ENCODE data around the gene METAP2. TPM values are rescaled to one million over a fixed set of nuclear protein-coding genes. Genes with fewer than 3 reads are reported as not detected.

The METAP2 gene
- total and polyA plus RNA-seq, 2 donors (not counting 3 experiments of a cell fraction or from before 2014, with no cell fraction given) = 28.5 to 105 TPM

DNA sequence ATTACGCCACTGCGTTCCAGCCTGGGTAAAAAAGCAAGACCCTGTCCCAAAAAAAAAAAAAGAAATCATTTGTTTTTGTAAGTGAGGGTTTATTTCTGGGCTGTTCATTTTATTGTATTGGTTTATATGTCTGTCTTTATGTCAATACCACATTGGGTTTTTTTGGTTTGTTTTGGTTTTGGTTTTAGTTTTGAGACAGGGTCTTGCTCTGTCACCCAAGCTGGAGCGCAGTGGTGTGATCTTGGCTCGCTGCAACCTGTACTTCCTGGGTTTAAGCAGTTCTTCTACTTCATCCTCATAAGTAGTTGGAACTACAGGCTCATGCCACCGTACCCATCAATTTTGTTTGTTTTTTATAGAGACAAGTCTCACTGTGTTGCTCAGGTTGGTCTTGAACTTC is 25.0 kb downstream of the METAP2 start:
- peaks cover 3 to 28% of the 10 kb centered on the region in 2 experiments for H3K36me3 ChIP-seq (ENCODE audit: control insufficient read depth in 2 of 2, extremely low read depth in 1 of 2, insufficient read depth in 2 of 2, low read length in 2 of 2)
- no peak overlapping the region for H2AFZ ChIP-seq (ENCODE audit: low read depth, low read length)
- H3K9me3 ChIP-seq (replicated peaks; ENCODE audit: control insufficient read depth, insufficient read depth, low read length) = no peaks in the 10 kb centered on the region
- intact Hi-C loops (cut with micrococcal nuclease) = no loop called here
- POLR2A ChIA-PET = no interaction called here
- no peak overlapping the region for H3K4me3 ChIP-seq (replicated peaks in 1 of 3; ENCODE audit: insufficient read depth in 1 of 3, low read depth in 1 of 3, low read length in 3 of 3)
- dilution Hi-C loops (cut with MboI; ENCODE audit: extremely low pct_ligation_motif_present, low sequenced_read_pairs) = no loop called here
- H4K20me1 ChIP-seq (replicated peaks; ENCODE audit: control insufficient read depth, extremely low read depth, insufficient read depth, low read length) = no peaks in the 10 kb centered on the region
- peaks cover 18% of the 10 kb centered on the region for H3K79me2 ChIP-seq (ENCODE audit: control insufficient read depth, insufficient read depth, low read length)
- CTCF ChIA-PET = interaction anchor here (1.3 kb wide), 1 partner anchor 36 kb away, joined by 3 read pairs; no protein-coding TSS in a partner anchor
- no peaks in the 10 kb centered on the region for H3K4me1 ChIP-seq (ENCODE audit: control insufficient read depth, extremely low read depth, insufficient read depth, low read length)
- FAIRE-seq (no peak), DNase-seq (ENCODE audit: low read depth, low spot score) (no peak)
- H3K27me3 ChIP-seq (ENCODE audit: control insufficient read depth in 2 of 2, insufficient read depth in 2 of 2, low read length in 2 of 2) = no peaks in the 10 kb centered on the region
- BruUV-seq (replicated peaks) = no TSS peak
- H3K4me2 ChIP-seq (ENCODE audit: insufficient read depth, low read length) = no peak overlapping the region
- no peaks in the 10 kb centered on the region for H3K9me1 ChIP-seq (replicated peaks; ENCODE audit: control insufficient read depth, extremely low read depth, insufficient read depth, low read length)
- no peak overlapping the region for H3K27ac ChIP-seq (ENCODE audit: insufficient read depth, low read depth, low read length)
- TF ChIP-seq POLR2AphosphoS5 (IDR thresholded peaks at IDR 0.05; ENCODE audit: insufficient read depth, low read depth, low read length) (no peak), EZH2 (IDR thresholded peaks at IDR 0.05; ENCODE audit: borderline replicate concordance, low read depth, low read length, severe bottlenecking) (no peak), JUN (IDR thresholded peaks at IDR 0.05; ENCODE audit: borderline replicate concordance, insufficient read depth, insufficient read length, low read depth) (no peak), GATA2 (IDR thresholded peaks at IDR 0.05; ENCODE audit: insufficient read depth, insufficient read length, low read depth, low read length) (no peak), POLR2A (IDR thresholded peaks at IDR 0.05; ENCODE audit: low read depth, low read length) (no peak), MYC (IDR thresholded peaks at IDR 0.05; ENCODE audit: low read depth, low read length) (no peak), FOS (IDR thresholded peaks at IDR 0.05; ENCODE audit: borderline replicate concordance, insufficient read depth, low read length) (no peak)
- TF ChIP-seq, protein P1, sequence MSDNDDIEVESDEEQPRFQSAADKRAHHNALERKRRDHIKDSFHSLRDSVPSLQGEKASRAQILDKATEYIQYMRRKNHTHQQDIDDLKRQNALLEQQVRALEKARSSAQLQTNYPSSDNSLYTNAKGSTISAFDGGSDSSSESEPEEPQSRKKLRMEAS (IDR thresholded peaks at IDR 0.05; ENCODE audit: insufficient read depth, insufficient read length) = no peak
- TF ChIP-seq, protein P2, sequence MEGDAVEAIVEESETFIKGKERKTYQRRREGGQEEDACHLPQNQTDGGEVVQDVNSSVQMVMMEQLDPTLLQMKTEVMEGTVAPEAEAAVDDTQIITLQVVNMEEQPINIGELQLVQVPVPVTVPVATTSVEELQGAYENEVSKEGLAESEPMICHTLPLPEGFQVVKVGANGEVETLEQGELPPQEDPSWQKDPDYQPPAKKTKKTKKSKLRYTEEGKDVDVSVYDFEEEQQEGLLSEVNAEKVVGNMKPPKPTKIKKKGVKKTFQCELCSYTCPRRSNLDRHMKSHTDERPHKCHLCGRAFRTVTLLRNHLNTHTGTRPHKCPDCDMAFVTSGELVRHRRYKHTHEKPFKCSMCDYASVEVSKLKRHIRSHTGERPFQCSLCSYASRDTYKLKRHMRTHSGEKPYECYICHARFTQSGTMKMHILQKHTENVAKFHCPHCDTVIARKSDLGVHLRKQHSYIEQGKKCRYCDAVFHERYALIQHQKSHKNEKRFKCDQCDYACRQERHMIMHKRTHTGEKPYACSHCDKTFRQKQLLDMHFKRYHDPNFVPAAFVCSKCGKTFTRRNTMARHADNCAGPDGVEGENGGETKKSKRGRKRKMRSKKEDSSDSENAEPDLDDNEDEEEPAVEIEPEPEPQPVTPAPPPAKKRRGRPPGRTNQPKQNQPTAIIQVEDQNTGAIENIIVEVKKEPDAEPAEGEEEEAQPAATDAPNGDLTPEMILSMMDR (IDR thresholded peaks at IDR 0.05; ENCODE audit: extremely low read depth in 1 of 2, insufficient read depth in 1 of 2, low read depth in 1 of 2, low read length in 2 of 2) = no peak
- H3K9ac ChIP-seq (replicated peaks; ENCODE audit: extremely low read depth, insufficient read depth, low read length) = no peak overlapping the region

All from endothelial cell of umbilical vein (primary cell).